ENCODE data around the gene CFAP61. TPM values are rescaled to one million over a fixed set of nuclear protein-coding genes. Genes with fewer than 3 reads are reported as not detected.

The CFAP61 gene
- total RNA-seq, 1 donor from 2014 or later, result not detected

GRCh38 chr20:20386192-20386591, 333.9 kb downstream of the CFAP61 start:
- H3K27ac Mint-ChIP-seq (ENCODE audit: unreplicated experiment), result no peak overlapping the region
- TF ChIP-seq CTCF (IDR thresholded peaks at IDR 0.05), result no peak
- peaks cover 2% of the 10 kb centered on the region for H3K36me3 Mint-ChIP-seq (ENCODE audit: low read depth)
- H3K27me3 Mint-ChIP-seq (ENCODE audit: low read depth), result peaks cover 14% of the 10 kb centered on the region
- no peak for DNase-seq (ENCODE audit: low spot score)
- H3K9me3 Mint-ChIP-seq (ENCODE audit: low read depth), result peaks cover under 1% of the 10 kb centered on the region
- no peaks in the 10 kb centered on the region for H3K4me1 Mint-ChIP-seq (ENCODE audit: low read depth)
- H3K4me3 Mint-ChIP-seq (ENCODE audit: unreplicated experiment), result no peak overlapping the region

- H3K27ac Mint-ChIP-seq (ENCODE audit: unreplicated experiment), result no peak overlapping the region
- H3K36me3 Mint-ChIP-seq (ENCODE audit: low read depth), result peaks cover 8% of the 10 kb centered on the region
- no peak overlapping the region for H3K4me3 Mint-ChIP-seq (ENCODE audit: unreplicated experiment)
- TF ChIP-seq CTCF (IDR thresholded peaks at IDR 0.05), result no peak
- H3K27me3 Mint-ChIP-seq (ENCODE audit: low read depth), result peaks cover 6% of the 10 kb centered on the region
- DNase-seq (ENCODE audit: low spot score), result no peak
- no peaks in the 10 kb centered on the region for H3K9me3 Mint-ChIP-seq (ENCODE audit: low read depth)
- H3K4me1 Mint-ChIP-seq (ENCODE audit: low read depth), result peaks cover 8% of the 10 kb centered on the region
Measured at GRCh38 chr20:20390393-20390792, 338.1 kb downstream of the CFAP61 start.

- Mint-ChIP-seq H3K9me3 (ENCODE audit: low read depth) (no peaks in the 10 kb centered on the region), H3K4me1 (ENCODE audit: low read depth) (peaks cover 8% of the 10 kb centered on the region), H3K4me3 (ENCODE audit: unreplicated experiment) (no peak overlapping the region), H3K36me3 (ENCODE audit: low read depth) (peaks cover 8% of the 10 kb centered on the region), H3K27ac (ENCODE audit: unreplicated experiment) (no peak overlapping the region), H3K27me3 (ENCODE audit: low read depth) (peaks cover 2% of the 10 kb centered on the region)
- DNase-seq (ENCODE audit: low spot score), result no peak
- no peak for TF ChIP-seq CTCF (IDR thresholded peaks at IDR 0.05)
Measured at GRCh38 chr20:20391115-20391514, 338.8 kb downstream of the CFAP61 start.

GRCh38 chr20:20391766-20392165, 339.4 kb downstream of the CFAP61 start:
- H3K4me1 Mint-ChIP-seq (ENCODE audit: low read depth), result peaks cover 8% of the 10 kb centered on the region
- H3K4me3 Mint-ChIP-seq (ENCODE audit: unreplicated experiment), result no peak overlapping the region
- no peak overlapping the region for H3K27ac Mint-ChIP-seq (ENCODE audit: unreplicated experiment)
- DNase-seq (ENCODE audit: low spot score), result no peak
- no peaks in the 10 kb centered on the region for H3K27me3 Mint-ChIP-seq (ENCODE audit: low read depth)
- no peak for TF ChIP-seq CTCF (IDR thresholded peaks at IDR 0.05)
- no peaks in the 10 kb centered on the region for H3K9me3 Mint-ChIP-seq (ENCODE audit: low read depth)
- peaks cover 8% of the 10 kb centered on the region for H3K36me3 Mint-ChIP-seq (ENCODE audit: low read depth)

- H3K4me3 Mint-ChIP-seq (ENCODE audit: unreplicated experiment), result no peak overlapping the region
- no peak overlapping the region for H3K27ac Mint-ChIP-seq (ENCODE audit: unreplicated experiment)
- H3K4me1 Mint-ChIP-seq (ENCODE audit: low read depth), result peaks cover 8% of the 10 kb centered on the region
- no peak for TF ChIP-seq CTCF (IDR thresholded peaks at IDR 0.05)
- no peaks in the 10 kb centered on the region for H3K9me3 Mint-ChIP-seq (ENCODE audit: low read depth)
- no peak for DNase-seq (ENCODE audit: low spot score)
- no peaks in the 10 kb centered on the region for H3K27me3 Mint-ChIP-seq (ENCODE audit: low read depth)
- H3K36me3 Mint-ChIP-seq (ENCODE audit: low read depth), result peaks cover 8% of the 10 kb centered on the region
Measured at GRCh38 chr20:20393207-20394120, 341.1 kb downstream of the CFAP61 start.
